Stimulated activated CD4-positive, alpha-beta T cell treated with anti-CD3 and anti-CD28 coated beads, TNF-alpha, amount 100 ng/mL, for 1 hour (primary cell): ENCODE data around the gene HINFP.
A peak's percentile ranks its signal among the peaks of the same experiment; 100 is the strongest.
"Not testable (repeated sequence)": the region's sequence is repeated elsewhere in the genome, so short reads cannot be mapped to it uniquely, and the experiment has no call there.

Experiments used
- DNase-seq, 3 donors: peaks; one replicate each; pipeline ENCODE4 v3.0.0-alpha.2; 2020; ENCODE audit warnings: low read depth in 3 of 3, low spot score in 1 of 3

The HINFP gene

DNA sequence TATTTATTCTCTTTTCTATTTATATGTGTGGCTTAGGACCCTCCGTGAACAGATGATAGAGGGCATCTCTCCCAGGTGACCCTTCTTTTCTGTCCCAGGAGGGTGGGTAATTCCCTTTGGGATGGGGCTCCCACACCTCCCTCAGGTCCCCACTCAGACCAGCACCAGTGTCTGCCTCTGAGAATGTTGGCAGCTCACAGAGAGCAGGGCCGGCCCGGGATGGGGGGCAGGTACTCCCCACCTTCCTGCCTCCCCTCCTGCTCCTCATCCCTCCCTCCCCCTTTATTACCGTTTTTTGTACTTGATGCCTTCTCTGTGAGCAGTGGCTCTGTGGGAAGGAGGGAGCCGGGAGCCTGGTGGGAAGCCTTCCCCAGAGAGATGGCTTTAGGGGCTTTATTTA, 4.8 kb upstream of the HINFP start:
- DNase-seq, result no peak

DNA sequence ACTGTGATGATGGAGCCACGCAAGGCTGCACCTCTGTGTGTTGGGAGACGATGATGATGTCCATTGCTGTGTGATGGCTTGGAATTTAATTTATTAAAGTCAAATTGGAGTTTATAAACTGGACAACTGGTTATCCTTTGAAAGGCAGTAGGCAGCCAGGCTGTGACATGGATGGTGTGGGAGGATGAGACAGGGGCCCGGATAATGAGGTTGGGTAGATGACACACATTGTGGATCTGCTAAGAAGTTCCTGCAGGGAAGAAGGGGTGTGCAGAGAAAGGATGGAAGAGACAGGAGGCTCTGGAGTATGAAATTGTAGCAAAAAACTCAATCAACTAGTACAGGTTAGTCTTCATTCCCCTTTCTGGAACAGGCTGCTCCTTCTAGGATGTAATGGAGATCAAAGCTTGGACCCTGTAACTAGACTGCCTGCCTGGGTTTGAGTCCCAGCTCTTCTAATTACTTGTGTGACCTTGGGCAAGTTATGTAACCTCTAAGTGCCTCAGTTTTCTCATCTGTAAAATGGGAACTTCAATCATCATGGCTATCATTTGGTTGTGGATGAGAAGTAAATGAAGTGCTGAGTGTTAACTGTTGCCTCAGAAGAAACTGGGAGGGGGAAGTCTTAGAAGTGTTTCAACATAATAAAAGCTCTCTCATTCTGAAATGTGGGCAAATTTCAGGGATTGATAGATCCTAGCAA, 4.2 kb upstream of the HINFP start:
- DNase-seq, result no peak

DNA sequence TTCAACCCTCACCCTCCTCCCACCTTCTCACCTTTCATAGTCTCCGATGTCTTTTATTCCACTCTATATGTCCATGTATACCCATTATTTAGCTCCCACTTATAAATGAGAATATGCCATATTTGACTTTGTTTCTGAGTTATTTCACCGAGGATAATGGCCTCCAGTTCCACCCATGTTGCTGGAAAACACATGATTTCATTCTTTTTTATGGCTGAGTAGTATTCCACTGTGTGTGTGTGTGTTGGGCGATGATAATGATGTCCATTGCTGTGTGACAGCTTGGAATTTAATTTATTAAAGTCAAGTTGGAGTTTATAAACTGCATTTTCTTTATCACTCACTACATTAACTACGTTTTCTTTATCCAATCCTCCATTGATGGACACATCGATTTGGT, 3.2 kb upstream of the HINFP start:
- no peak for DNase-seq

DNA sequence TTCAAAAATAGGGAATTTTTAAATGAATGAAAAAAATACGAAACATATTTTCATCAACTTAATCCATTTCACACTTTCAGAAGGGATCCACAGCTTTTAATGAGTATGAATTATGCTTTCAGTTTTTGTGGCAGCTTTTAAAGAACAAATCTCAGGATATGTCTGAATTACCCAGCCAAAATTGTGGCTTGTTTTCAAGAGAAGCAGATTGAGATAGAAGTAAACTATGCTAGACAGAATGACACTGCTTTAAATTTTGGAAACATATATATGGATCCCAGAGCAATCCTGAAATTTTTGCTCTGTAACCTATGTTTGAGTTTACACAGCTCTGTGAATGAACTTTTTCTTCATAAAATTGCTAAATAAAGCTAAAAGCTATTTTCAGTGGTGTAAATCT, 2.4 kb upstream of the HINFP start:
- no peak for DNase-seq

DNA sequence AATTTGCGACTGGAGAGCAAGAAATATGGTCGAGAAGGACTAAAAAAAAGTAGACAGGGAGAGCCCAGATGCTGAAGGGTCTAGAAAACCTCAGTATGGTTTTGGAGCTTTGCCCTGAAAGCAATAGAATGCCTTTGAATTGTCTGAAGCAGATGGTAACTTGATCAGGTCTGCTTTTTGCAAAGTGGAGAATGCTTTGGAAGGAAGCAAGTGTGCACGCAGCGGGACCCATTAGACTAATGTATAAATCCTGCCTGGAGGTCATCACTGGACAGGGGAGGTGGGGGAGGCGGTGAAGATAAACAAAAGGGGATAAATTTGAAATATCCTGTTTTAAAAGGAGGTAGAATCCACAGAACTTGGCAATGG, 757 bp upstream of the HINFP start:
- DNase-seq, result no peak

DNA sequence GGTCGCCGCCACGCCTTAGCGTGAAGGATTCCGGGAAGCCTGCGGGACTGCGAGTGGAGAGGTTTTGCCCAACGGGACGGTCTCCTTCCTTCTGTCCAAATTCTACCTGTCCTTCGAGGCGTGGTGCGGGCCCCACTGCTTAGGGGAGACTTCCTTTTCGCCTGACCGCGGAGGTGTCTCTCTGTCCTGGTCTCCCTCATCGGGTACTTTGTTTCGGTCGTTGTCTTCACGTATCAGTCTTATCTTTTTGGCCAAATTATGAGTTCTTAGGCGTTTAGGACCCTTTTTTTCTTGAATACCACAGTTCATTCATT, 388 bp downstream of the HINFP start:
- no peak for DNase-seq

DNA sequence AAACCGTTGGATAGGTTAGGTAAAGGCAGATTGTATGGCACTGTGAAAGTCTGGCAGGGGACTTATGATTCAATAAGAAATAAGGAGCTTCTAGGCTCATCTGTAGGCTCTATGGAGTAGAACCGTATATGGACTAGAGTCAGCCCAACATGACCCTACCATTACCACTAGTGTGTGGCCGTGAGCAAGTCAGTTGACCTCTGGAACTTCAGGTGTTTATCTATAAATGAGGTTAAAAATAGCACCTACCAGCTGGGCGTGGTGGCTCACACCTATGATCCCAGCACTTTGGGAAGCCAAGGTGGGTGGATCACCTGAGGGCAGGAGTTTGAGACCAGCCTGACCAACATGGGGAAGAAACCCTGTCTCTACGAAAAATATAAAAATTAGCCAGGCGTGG, 4.4 kb downstream of the HINFP start:
- no peak for DNase-seq

DNA sequence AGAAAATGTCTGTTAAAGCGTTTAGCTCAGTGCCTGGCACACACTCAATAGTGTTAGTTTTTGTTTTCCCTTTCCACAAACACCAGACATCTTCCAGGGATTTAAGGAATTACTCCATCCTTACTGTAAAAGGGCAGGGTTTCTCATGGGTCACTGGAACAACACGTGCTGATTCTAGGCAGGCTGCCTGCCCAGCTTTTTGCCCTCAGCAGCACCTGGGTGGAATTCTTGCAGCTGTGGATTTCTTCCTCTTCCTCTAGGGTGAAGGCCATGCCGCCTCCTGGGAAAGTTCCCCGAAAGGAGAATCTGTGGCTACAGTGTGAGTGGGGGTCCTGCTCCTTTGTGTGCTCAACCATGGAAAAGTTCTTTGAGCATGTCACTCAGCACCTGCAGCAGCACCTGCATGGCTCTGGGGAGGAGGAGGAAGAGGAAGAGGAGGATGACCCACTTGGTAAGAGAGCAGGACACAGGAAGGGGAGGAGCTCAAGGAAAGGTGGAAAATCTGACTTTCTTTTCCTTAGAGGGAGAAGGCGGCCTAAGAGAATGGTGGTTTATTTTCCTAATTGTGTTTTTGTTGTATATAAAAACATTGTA, 5.4 kb downstream of the HINFP start:
- no peak for DNase-seq

DNA sequence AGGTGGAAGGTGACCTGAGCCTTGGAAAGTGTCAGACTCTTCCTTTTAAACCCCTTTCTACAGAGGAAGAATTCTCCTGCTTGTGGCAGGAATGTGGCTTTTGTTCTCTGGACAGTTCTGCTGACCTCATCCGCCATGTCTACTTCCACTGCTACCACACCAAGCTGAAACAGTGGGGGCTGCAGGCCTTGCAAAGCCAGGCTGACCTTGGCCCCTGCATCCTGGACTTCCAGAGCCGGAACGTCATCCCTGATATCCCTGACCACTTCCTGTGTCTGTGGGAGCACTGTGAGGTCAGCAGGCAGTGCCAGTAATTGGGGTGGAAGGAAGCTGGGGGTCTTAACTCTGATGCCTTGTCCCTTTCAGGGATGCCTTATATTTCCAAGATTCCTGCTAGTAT, 9.3 kb downstream of the HINFP start:
- DNase-seq, result no peak

DNA sequence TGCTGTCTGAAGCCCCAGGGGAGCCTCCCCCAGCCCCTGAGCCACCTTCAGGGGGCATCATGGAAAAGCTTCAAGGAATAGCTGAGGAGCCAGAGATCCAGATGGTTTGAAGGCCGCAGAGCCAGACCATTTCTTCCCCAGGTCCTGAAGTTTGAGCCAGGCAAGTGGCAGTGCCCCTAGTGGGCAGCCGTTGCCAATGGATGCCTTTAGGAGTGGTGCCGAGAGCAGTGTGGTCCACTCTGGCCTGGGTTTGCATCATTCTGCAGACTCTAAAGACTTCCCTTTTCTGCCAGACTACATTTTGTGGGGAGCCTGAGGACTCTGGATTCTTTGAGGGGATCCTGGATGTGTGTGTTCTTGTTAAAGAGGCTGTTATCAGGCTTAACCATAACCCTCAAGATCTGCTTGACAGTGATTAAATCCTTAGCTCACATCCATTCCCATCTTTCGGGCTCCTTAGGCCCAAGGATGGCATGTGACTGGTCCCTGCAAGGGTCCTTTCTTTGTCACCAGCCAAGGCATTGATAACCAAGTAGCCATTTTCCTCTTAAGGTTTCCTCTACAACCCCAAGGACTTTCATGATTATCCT, 13.1 kb downstream of the HINFP start:
- no peak for DNase-seq

DNA sequence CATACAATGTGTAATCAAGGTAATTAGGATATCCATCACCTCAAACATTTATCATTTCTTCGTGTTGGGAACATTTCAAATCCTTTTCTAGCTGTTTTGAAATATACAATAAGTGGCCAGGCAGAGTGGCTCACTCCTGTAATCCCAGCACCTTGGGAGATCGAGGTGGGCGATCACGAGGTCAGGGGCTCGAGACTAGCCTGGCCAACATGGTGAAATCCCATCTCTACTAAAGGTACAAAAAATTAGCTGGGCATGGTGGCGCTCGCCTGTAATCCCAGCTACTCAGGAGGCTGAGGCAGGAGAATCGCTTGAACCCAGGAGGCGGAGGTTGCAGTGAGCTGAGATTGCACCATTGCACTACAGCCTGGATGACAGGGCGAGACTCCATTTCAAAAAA, 17.9 kb downstream of the HINFP start:
- not testable (repeated sequence) for DNase-seq

DNA sequence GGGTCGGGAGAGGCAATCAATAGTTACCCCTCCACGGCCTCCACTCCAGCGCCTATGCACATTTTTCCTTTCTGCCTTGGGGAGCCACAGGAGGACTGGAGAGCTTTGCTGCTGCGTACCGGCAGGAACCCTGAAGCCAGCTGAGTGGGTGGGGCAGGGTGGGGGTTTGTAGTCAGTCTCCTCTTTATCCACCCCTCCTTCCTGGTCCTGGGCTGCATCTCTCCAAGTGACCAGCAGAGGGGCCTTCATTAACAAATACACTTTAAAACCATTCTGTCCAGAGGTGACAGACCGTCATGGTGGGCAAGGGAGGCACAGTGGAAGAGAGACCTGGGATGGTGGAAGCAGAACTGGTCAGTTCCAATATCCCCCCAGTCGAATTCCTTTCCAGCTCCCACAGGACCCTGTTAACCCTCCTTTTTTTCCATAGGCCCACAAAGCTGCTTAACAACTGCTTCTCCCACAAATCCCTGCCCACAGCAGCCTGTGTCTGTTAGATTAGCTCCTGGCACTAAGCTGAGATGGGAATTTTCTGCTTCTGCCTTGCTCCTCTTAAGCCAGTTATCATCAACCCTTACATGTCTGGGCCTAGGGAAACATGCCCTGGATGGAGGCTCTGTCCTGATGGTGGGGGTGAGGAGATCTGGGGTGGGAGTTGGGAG, 23.6 kb downstream of the HINFP start:
- no peak for DNase-seq

DNA sequence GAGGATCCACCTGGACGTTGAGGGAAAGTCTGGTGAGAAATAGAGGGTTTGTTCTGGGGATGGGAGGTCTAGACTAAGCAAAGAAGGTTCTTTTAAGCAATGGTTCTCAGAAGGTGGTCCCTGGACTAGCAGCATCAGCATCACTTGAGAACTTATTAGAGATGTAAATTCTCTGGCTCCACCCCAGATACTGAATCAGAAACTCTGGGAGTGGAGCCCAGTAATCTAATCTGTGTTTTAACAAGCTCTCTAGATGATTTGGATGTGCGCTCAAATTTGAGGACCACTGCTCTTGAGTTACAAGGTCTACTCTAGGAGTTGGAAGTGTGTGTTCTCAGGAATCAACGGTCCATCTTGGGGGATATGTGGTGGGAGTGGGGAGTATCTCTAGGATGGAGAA, 24.2 kb downstream of the HINFP start:
- no peak for DNase-seq

DNA sequence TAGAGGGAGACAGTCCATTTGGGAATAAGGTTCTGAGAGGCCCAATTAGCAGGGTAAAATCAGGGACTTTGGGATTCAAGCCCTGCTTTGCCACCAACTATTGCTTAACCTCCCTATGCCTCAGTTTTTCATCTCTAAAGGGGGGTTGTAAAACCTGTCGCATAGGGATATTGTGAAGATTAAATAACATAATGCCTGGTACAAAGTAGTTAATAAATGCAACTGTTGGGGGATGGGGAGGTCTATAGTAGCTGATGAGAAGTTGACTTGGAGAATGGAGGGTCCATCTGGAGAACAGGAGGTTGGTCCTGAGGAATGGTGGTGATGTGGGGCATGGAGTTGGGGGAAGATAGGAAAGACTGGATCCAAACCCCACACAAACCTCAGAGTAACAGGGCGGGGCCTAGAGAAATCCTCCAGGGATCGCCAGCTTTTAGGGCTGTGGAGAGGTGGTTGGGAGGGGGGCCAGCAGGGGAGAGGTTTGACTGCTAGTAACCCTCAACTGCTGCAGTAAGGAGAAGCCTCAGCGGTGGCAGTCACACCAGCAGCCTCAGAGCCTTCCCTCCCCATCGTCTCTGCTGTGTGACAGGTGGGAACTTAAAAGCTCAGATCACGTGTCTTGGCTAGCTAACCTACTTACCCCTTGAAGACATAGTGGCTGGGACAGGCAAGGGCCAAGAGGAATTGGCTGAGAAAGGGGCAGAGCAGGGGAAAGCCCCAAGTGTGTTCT, 26.4 kb downstream of the HINFP start:
- no peak for DNase-seq

DNA sequence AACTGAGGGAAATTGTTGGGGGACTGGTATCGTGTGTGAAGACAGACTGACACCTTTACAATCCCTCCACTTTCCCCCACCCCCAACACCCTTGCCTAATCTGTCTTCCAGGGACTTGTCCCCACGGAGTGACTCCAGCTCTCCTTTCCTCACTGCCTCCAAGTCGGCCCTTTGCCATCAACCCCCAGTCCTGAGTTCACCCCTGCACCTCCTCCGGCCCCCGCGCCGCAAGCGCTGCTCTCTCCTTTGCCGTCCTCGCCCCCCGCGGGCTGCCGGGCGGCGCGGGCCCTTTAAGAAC, 27.3 kb downstream of the HINFP start:
- no peak for DNase-seq

DNA sequence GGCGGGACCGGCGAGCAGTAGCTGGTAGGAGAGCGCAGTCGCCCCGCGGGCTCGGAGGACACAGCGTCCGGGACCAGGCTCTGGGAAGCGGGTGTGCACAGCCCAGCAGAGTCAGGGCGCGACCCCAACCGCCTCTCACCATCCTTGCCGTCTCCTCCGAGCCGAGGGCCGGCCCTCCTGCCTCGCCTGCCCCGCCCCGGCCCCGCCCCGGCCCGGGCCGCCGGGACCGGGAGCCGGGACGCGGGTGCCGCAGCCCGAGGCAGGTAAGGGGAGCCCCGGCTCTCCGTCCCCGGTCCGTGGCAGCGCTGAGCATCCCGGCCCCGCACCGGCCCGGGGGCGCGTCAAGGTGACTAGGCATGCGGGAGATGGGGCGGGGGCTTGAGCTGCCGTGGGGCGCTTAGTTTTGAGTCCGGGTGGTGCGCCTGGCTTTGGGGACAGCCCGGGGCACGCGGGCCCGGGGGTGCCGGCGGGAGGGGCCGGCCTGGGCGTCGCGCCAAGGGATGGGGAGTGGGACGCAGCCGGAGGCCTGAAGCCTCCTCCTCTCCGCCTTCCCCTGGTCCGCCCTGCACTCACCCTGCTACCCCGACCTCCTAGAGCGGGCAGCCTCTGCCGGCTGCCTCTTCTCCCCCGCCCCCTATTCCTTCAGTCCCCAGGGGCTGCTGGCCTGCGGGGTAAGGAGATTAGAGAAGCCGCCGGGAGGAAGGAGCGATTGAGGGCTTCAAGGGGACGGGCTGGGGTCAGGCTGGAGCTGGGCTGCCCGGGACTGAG, 27.8 kb downstream of the HINFP start, which contains the start of gene ABCG4:
Gene ABCG4, plus strand, starts transcription at position 35 of the 768 bp plus-strand sequence. CDS start 914 bp downstream, outside the sequence.
- DNase-seq, result peak in 1 of 3 donors; percentile 12

DNA sequence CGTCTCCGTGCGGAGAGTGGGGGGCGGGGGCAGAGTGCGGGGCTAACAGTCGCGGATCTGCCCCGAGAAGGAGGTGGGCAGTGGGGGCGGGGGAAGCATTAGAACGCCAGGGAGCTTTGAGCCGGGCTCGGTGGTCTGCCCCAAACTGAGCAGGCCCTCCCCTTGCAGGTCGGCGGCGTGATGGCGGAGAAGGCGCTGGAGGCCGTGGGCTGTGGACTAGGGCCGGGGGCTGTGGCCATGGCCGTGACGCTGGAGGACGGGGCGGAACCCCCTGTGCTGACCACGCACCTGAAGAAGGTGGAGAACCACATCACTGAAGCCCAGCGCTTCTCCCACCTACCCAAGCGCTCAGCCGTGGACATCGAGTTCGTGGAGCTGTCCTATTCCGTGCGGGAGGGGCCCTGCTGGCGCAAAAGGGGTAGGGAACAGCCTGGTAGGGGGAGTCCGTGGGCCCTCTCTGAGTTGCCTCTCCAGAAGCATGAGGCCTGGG, 28.5 kb downstream of the HINFP start:
- no peak for DNase-seq

DNA sequence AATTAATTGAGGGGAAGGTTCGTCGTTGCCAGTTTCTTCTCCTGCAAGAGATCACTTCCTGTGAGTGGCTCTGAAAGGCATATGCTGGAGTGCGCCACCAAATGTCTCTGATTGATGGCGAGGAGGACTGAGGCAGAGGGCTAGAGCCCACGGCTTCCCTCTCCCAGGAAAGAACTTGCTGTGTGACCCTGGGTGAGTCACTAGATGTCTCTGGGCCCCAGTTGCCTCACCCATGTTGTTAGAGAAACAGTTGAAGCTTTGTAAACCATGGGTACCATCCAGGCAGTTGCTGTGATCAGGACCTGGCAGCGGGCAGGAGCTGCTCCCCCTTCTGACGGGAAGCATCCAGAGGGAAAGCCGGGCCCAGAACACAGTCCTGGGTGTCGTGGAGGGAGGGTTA, 30.7 kb downstream of the HINFP start:
- no peak for DNase-seq

DNA sequence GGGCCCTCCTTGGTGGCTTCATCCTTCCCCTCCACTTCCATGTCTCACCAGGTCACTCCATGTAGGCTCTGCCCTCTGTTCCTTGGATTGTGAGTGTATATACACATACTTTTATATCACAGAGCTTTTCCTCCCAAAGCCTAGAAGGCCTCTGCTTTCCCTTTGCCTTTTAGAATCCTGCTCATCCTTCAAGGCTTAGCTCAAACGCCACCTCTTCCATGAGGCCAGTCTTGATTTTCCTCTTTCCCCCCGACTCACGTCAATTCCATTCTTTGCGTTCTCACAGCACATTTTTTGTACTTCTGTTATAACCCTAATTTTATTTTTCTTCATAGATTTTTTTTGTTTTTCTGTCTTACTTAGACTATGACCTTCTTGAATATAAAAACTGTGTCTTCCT, 31.2 kb downstream of the HINFP start:
- DNase-seq, result no peak

DNA sequence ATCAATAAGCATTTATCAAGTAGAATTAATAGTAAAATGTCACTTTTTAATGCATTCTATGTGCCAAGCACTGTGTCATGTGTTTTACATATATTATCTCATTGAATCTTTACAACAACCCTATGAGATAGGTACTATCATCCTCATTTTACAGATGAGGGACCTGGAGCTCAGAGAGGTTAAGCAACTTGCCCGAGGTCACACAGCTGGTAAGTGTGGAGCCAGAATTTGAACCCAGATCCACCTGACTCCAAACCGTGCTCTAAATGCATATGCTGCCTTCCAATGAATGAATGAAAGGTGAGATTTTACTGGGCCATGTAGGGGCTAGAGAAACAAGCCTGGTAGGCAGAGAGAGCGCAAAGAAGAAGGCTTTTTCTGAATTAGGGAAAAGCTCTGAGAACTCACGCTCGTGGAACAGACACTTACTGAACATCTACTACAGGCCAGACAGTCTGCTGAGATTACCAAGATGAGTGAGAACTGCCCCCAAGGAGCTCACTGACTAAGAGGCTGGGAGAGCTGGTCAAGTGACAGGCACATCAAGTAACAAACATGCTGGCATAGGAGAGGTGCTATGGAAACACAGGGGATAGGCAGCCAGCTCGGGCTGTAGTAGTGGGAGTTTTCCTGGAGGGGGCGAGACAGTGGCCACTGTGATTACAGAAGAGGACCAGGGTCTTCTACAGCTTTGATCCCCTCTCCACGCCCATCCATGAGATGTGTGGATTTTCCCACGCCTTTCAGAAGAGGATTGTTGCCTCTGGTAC, 31.9 kb downstream of the HINFP start:
- DNase-seq, result no peak
